ENCODE results near the gene PGLYRP1.

Gene PGLYRP1

DNA sequence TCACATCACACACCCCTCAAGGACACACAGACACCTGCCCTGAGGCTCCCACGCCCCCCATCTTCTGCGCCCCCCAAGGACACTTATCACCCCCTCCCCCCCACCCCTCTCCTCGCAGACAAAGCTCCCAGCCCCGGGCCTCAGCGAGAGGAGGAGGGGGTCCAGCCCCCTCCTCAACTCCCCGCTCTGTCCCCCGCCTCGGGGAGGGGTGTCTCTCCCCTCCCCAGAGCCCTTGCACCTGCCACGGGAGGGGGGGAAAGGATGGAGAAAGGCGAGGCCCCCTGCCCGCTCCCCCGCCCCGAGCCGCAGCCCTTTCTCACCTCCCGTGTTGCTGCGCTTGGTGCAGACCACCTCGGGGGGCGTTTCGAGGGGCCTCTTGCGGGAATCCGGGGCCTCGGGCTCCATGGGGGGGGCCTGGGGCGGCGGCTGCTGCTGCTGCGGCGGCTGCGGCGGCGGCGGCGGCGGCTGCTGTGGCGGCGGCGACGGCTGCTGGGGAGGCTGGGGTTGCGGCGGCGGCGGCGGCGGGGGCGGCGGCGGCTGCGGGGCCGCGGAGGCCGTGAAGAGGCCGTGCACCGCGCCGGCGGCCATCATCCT, 49.8 kb downstream of the PGLYRP1 start:
- in situ Hi-C loops (cut with HindIII; ENCODE audit: low sequenced_read_pairs): no loop called here
- no peak for DNase-seq (ENCODE audit: low read depth)
- H3K4me3 ChIP-seq (ENCODE audit: low read depth, low read length): peak overlapping the region; percentile 24
- TF ChIP-seq, protein P1, sequence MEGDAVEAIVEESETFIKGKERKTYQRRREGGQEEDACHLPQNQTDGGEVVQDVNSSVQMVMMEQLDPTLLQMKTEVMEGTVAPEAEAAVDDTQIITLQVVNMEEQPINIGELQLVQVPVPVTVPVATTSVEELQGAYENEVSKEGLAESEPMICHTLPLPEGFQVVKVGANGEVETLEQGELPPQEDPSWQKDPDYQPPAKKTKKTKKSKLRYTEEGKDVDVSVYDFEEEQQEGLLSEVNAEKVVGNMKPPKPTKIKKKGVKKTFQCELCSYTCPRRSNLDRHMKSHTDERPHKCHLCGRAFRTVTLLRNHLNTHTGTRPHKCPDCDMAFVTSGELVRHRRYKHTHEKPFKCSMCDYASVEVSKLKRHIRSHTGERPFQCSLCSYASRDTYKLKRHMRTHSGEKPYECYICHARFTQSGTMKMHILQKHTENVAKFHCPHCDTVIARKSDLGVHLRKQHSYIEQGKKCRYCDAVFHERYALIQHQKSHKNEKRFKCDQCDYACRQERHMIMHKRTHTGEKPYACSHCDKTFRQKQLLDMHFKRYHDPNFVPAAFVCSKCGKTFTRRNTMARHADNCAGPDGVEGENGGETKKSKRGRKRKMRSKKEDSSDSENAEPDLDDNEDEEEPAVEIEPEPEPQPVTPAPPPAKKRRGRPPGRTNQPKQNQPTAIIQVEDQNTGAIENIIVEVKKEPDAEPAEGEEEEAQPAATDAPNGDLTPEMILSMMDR (IDR thresholded peaks at IDR 0.05; ENCODE audit: low read depth, low read length, missing control alignments): no peak

DNA sequence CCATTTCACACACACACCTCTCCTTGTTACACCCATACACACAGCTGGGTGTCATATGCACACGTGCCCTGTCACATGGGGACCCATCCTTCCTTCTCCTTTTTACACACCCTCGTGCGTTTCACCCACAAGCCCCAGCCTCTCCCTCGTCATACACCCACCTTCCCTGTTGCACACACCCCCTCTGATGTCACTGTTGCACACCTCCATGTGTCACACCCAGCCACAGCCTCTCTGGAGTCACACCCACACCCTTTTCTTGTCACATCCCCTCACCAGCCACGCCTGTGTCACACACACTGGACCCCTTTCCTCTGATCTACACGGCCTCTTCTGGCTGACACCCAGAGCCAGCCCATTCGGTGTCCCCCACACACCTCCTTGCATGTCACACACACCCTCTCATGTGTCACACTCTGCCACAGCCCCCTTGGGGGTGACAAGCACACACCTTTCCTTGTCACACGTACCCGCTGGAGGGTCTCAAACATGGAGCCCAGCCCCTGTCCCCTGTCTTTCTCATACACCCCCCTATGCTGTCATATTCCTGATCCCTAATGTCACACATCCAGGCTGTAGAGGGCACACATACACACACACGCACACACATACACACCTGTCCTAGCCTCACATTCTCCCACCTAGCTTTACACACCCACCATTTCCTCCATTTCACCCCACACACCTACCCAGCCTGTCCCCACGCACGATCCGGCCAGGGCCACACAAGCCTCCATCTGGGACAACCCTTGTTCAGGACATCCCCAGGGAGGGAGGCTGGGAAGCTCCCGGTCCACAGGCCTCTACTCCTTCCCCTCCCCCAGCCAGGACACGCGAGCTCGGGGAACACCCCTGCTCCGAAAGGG, 50.5 kb downstream of the PGLYRP1 start:
- in situ Hi-C loops (cut with HindIII; ENCODE audit: low sequenced_read_pairs): no loop called here
- no peak for DNase-seq (ENCODE audit: low read depth)
- peak overlapping the region; percentile 24 for H3K4me3 ChIP-seq (ENCODE audit: low read depth, low read length)
- TF ChIP-seq, protein P1 (IDR thresholded peaks at IDR 0.05; ENCODE audit: low read depth, low read length, missing control alignments): no peak

DNA sequence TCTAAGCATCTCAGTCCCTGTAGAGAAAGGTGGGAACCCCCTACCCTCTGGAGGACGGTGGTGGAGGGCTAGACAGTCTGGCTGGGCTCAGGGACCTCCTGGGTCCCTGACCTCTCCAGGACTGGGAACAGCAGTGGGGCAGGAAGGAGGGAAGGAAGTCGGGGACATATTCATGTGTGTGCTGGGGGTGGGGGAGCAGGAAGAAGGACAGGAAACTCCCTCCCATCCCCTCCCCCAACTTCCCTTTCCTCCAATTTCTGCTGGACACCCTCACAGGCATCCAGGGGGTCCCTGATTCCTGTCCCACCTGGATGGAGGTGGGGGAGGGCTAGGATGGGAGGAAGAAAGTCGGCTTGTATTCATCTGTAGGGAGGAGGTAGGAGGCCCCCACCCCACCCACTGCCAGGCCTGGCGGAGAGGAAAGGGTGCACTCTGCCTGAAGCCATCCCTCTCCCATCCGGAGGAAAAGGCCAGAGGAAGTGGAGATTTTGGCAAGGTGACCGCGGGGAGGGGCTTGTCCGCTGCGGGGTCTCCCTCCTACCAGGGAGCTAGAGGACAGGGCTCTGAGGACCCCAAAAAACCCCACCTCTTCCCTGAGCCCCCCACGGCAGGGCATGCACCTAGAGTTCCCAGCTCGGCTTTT, 51.5 kb downstream of the PGLYRP1 start:
- TF ChIP-seq, protein P1 (IDR thresholded peaks at IDR 0.05; ENCODE audit: low read depth, low read length, missing control alignments): no peak
- in situ Hi-C loops (cut with HindIII; ENCODE audit: low sequenced_read_pairs): no loop called here
- no peak overlapping the region for H3K4me3 ChIP-seq (ENCODE audit: low read depth, low read length)
- DNase-seq (ENCODE audit: low read depth): no peak

DNA sequence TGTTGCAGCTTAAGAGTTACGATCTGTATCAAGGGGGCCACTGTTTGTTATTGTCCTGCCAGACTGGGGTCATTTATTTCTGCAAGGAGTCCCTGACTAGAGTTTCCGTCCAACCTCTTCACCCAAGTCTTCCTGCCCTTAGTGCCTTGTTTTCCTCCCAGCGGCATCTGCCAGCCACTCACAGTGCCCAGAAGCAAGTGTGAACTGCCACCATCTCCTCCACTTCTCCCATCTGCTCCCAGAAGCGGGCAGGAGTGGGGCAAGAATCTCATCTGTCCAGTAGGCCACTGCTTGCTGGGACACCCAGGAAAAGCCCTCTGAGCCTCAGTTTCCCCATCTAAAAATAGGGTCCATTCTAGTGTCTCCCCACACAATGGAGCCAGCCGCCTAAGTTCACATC, 53.2 kb downstream of the PGLYRP1 start:
- TF ChIP-seq, protein P1 (IDR thresholded peaks at IDR 0.05; ENCODE audit: low read depth, low read length, missing control alignments): no peak
- in situ Hi-C loops (cut with HindIII; ENCODE audit: low sequenced_read_pairs): no loop called here
- H3K4me3 ChIP-seq (ENCODE audit: low read depth, low read length): no peak overlapping the region
- DNase-seq (ENCODE audit: low read depth): no peak

All from astrocyte of the cerebellum (primary cell).